GM12878 (cell line): Measurements from ENCODE around the gene RFFL. TPM values are rescaled to one million over a fixed set of nuclear protein-coding genes. Genes with fewer than 3 reads are reported as not detected.

Experiments used
- ATAC-seq: fragments of 200-7000 bp; cut with Tn5 transposase; 3 replicates; pipeline ENCODE4 v1.9.1; 2020; ENCODE audit warnings: mild to moderate bottlenecking, moderate library complexity
- BruUV-seq: library from RNA; stranded (reverse); fragments of 400-500 nt; replicated peaks from 2 replicates; lab custom pipeline; 2021; lab: Mats Ljungman, UMichigan
- CTCF ChIA-PET: fragments of 300-600 bp; sonication (Branson Sonifier 250); formaldehyde crosslinking; extraction: SDS; loops from one replicate; lab custom pipeline; 2021; ENCODE audit warnings: inconsistent platforms; lab: Yijun Ruan, JAX
- POLR2A ChIA-PET: fragments of 350-600 bp; formaldehyde crosslinking; extraction: SDS; loops from one replicate; lab custom pipeline; 2021; ENCODE audit warnings: inconsistent platforms; lab: Charles Lee
- RAD21 ChIA-PET: fragments of 300-600 bp; sonication (Branson Sonifier 250); formaldehyde crosslinking; loops from one replicate; lab custom pipeline; 2023; ENCODE audit warnings: antibody characterized with exemption; ENCODE audit not compliant: unreplicated experiment; lab: Charles Lee
- SMC1A ChIA-PET: fragments of 300-600 bp; sonication (Branson Sonifier 250); formaldehyde crosslinking; loops from one replicate; lab custom pipeline; 2023; ENCODE audit not compliant: unreplicated experiment, uncharacterized antibody; lab: Charles Lee
- DNase-seq: peaks from one replicate; pipeline ENCODE4 v3.0.0-alpha.2; 2011; ENCODE audit warnings: low read depth, low spot score
- FAIRE-seq: peaks from 3 replicates; lab custom pipeline; 2011; peaks lifted over from hg19 to GRCh38; lab: Jason Lieb, UNC
- H2AFZ ChIP-seq: 2 replicates; pipeline ENCODE4 v1.6.0; 2011; ENCODE audit warnings: low read depth, low read length, control low read depth; ENCODE audit not compliant: control insufficient read depth
- H3K27ac ChIP-seq: 2 replicates; pipeline ENCODE4 v1.5.1; 2011; ENCODE audit warnings: control low read depth; ENCODE audit not compliant: control insufficient read depth, insufficient read depth
- H3K27me3 ChIP-seq, 2 experiments: replicated peaks in 1 of 2; 2 replicates each; pipeline versions ENCODE4 v1.6.0 to v1.6.1; 2011; ENCODE audit warnings: low read length in 1 of 2; ENCODE audit not compliant: control insufficient read depth in 2 of 2, insufficient read depth in 2 of 2
- H3K36me3 ChIP-seq, 2 experiments: 2 replicates each; pipeline ENCODE4 v1.5.1; 2011; ENCODE audit warnings: low read length in 1 of 2; ENCODE audit not compliant: control insufficient read depth in 2 of 2, insufficient read depth in 2 of 2
- H3K4me1 ChIP-seq: 2 replicates; pipeline ENCODE4 v1.6.1; 2011; ENCODE audit warnings: mild to moderate bottlenecking, low read length, moderate library complexity, mixed read lengths; ENCODE audit not compliant: control insufficient read depth, insufficient read depth
- H3K4me2 ChIP-seq: 2 replicates; pipeline ENCODE4 v1.6.0; 2011; ENCODE audit warnings: control low read depth; ENCODE audit not compliant: control insufficient read depth, insufficient read depth
- H3K4me3 ChIP-seq: fragments of 200-600 bp; sonication (generic); 2 replicates; pipeline ENCODE4 v1.5.1; 2016
- H3K79me2 ChIP-seq: 2 replicates; pipeline ENCODE4 v1.6.0; 2011; ENCODE audit warnings: low read length; ENCODE audit not compliant: control insufficient read depth, insufficient read depth
- H3K9ac ChIP-seq: 2 replicates; pipeline ENCODE4 v1.8.0; 2011; ENCODE audit warnings: low read length, control low read depth, mixed read lengths; ENCODE audit not compliant: control insufficient read depth, insufficient read depth
- H3K9me3 ChIP-seq: replicated peaks from 3 replicates; pipeline ENCODE4 v1.5.1; 2011; ENCODE audit warnings: mild to moderate bottlenecking, low read length; ENCODE audit not compliant: control insufficient read depth, insufficient read depth
- H4K20me1 ChIP-seq: 2 replicates; pipeline ENCODE4 v1.6.0; 2011; ENCODE audit not compliant: control insufficient read depth, insufficient read depth
- BCL11A ChIP-seq: IDR thresholded peaks from 2 replicates; pipeline ENCODE4 v1.6.1; 2011; ENCODE audit warnings: low read depth, low read length
- CEBPB ChIP-seq, 2 experiments: fragments of 150-350 bp in 1 of 2; IDR thresholded peaks; 2 replicates each; pipeline ENCODE4 v1.6.1; 2012 to 2014; ENCODE audit warnings: low read depth in 2 of 2, low read length in 2 of 2, borderline replicate concordance in 1 of 2, inconsistent platforms in 1 of 2
- E2F8 ChIP-seq: fragments of 450-650 bp; IDR thresholded peaks from 2 replicates; pipeline ENCODE4 v1.6.1; 2018; ENCODE audit warnings: mild to moderate bottlenecking, low read depth, moderate library complexity; ENCODE audit not compliant: partially characterized antibody
- EP300 ChIP-seq, 2 experiments: fragments of 150-350 bp in 1 of 2; IDR thresholded peaks; 2 replicates each; pipeline ENCODE4 v1.6.1; 2011 to 2012; ENCODE audit warnings: low read depth in 2 of 2, low read length in 2 of 2, borderline replicate concordance in 1 of 2, improper control_type of control experiment in 1 of 2, inconsistent platforms in 1 of 2; ENCODE audit not compliant: control insufficient read depth in 1 of 2
- GABPA ChIP-seq: IDR thresholded peaks from 2 replicates; pipeline ENCODE4 v1.6.1; 2014; ENCODE audit warnings: antibody characterized with exemption, low read depth, mild to moderate bottlenecking, inconsistent platforms
- POU2F2 ChIP-seq: IDR thresholded peaks from 3 replicates; pipeline ENCODE4 v1.6.1; 2011; ENCODE audit warnings: low read depth, mild to moderate bottlenecking, low read length, borderline replicate concordance
- RELA ChIP-seq: fragments of 450-650 bp; IDR thresholded peaks from 2 replicates; pipeline ENCODE4 v1.8.0; 2014; ENCODE audit warnings: borderline replicate concordance; ENCODE audit not compliant: partially characterized antibody
- RUNX3 ChIP-seq: IDR thresholded peaks from 2 replicates; pipeline ENCODE4 v1.6.1; 2012; ENCODE audit warnings: low read length, inconsistent platforms
- SMARCA5 ChIP-seq: fragments of 450-650 bp; IDR thresholded peaks from 2 replicates; pipeline ENCODE4 v1.6.1; 2017; ENCODE audit warnings: mild to moderate bottlenecking
- SRF ChIP-seq, 2 experiments: IDR thresholded peaks; 2 replicates each; pipeline ENCODE4 v1.6.1; 2011; ENCODE audit warnings: low read depth in 2 of 2, low read length in 2 of 2, mild to moderate bottlenecking in 1 of 2, moderate library complexity in 1 of 2
- TARDBP ChIP-seq: IDR thresholded peaks from 2 replicates; pipeline ENCODE4 v1.6.1; 2016; ENCODE audit warnings: borderline replicate concordance
- TCF3 ChIP-seq: IDR thresholded peaks from 2 replicates; pipeline ENCODE4 v1.6.1; 2012; ENCODE audit warnings: low read depth, mild to moderate bottlenecking, low read length, borderline replicate concordance; ENCODE audit not compliant: insufficient read depth
- ZBED1 ChIP-seq: IDR thresholded peaks from 2 replicates; pipeline ENCODE4 v1.6.1; 2016; ENCODE audit warnings: borderline replicate concordance
- ZSCAN29 ChIP-seq: fragments of 450-650 bp; IDR thresholded peaks from 2 replicates; pipeline ENCODE4 v1.6.1; 2017; ENCODE audit warnings: mild to moderate bottlenecking, moderate library complexity
- WGBS: methylation state at CpG from one replicate; pipeline ENCODE4 v1.1.6; 2016; ENCODE audit warnings: low lambda C conversion rate; ENCODE audit not compliant: insufficient replicate concordance, insufficient coverage; ENCODE audit errors: missing lambda C conversion rate; 5-methylcytosine and 5-hydroxymethylcytosine counted together
- in situ Hi-C: fragments of 300-500 bp; cut with MboI; formaldehyde crosslinking; loops from 9 replicates; pipeline ENCODE4 v1.14.3; 2018; ENCODE audit warnings: mixed read lengths
- intact Hi-C: fragments of 100-400 bp; cut with micrococcal nuclease; formaldehyde crosslinking; loops from one replicate; pipeline ENCODE4 v1.14.2; 2022; ENCODE audit not compliant: unreplicated experiment
- polyA plus RNA-seq, 11 experiments: library from polyadenylated mRNA; depleted of rRNA in 4 of 11; unstranded in 6 of 11; stranded (reverse) in 5 of 11; fragments of >200 nt; fragmentation: Nextera tagmentation in 4 of 11; fragmentation: Illumina TruSeq in 1 of 11; extraction: Ambion mirVana in 4 of 11; extraction: Trizol in 1 of 11; gene quantifications; 1 replicate in 1 of 11; 2 replicates in 10 of 11; pipeline versions ENCODE4 v1.2.1 to v1.2.3, GENCODE V29; 2011 to 2016; ENCODE audit warnings: inconsistent platforms in 2 of 11, missing spikeins in 2 of 11, low read depth in 1 of 11
- total RNA-seq, 4 experiments: library from RNA; depleted of rRNA in 3 of 4; stranded (reverse); fragments of >200 nt in 3 of 4; fragmentation: Illumina TruSeq in 1 of 4; extraction: Trizol in 1 of 4; gene quantifications; 2 replicates each; pipeline versions ENCODE4 v1.2.1 to v1.2.3, GENCODE V29; 2013 to 2021

The RFFL gene
- total and polyA plus RNA-seq, 10 of the 15 experiments (the other 5 are each of a cell fraction or from before 2014, with no cell fraction given) = 4.7 to 56.1 (median 26.9) TPM

- Histone ChIP-seq H3K4me1 (peaks cover 1% of the 10 kb centered on the region), H3K9ac (no peak overlapping the region), H3K4me3 (no peak overlapping the region), H3K4me2 (no peak overlapping the region), H2AFZ (no peak overlapping the region), H4K20me1 (no peaks in the 10 kb centered on the region), H3K27me3 (no peaks in the 10 kb centered on the region), H3K27ac (no peak overlapping the region), H3K79me2 (no peaks in the 10 kb centered on the region), H3K9me3 (no peaks in the 10 kb centered on the region), H3K36me3 (no peaks in the 10 kb centered on the region)
- ChIA-PET CTCF (interaction anchor here (0.8 to 2.2 kb wide), 5 partner anchors 8 to 145 kb away, joined by 3 to 14 read pairs (median 4); partner anchors contain the start of gene RAD51D), POLR2A (interaction anchor here (0.5 to 1.8 kb wide), 3 partner anchors 9 to 789 kb away, joined by 3 to 5 read pairs (median 3); no protein-coding TSS in a partner anchor), RAD21 (no interaction called here), SMC1A (interaction anchor here (0.7 to 1.1 kb wide), 4 partner anchors 10 to 144 kb away, joined by 3 to 4 read pairs (median 4); no protein-coding TSS in a partner anchor)
- in situ Hi-C loops (no loop called here), intact Hi-C loops (no loop called here)
- no peak for DNase-seq
- no TSS peak for BruUV-seq
- no peak for ATAC-seq
- WGBS = 2% methylated on average over 2 of the region's 2 CpGs
- no peak for FAIRE-seq
- TF ChIP-seq CEBPB (IDR thresholded peaks at IDR 0.05; ENCODE audit: borderline replicate concordance in 1 of 2, low read depth in 2 of 2, low read length in 2 of 2) = no peak
- no peak for TF ChIP-seq ZBED1
- no peak for TF ChIP-seq SMARCA5
- no peak for TF ChIP-seq RUNX3
- TF ChIP-seq RELA = no peak
- TF ChIP-seq SRF (IDR thresholded peaks at IDR 0.05; ENCODE audit: low read depth in 2 of 2, low read length in 2 of 2) = no peak
- TF ChIP-seq E2F8 = no peak
- no peak for TF ChIP-seq ZSCAN29
- no peak for TF ChIP-seq GABPA
- TF ChIP-seq EP300 (IDR thresholded peaks at IDR 0.05; ENCODE audit: borderline replicate concordance in 1 of 2, control insufficient read depth in 1 of 2, low read depth in 2 of 2, low read length in 2 of 2) = no peak
- no peak for TF ChIP-seq TCF3
- TF ChIP-seq POU2F2 = no peak
- no peak for TF ChIP-seq TARDBP
- TF ChIP-seq BCL11A = no peak
Observed at GRCh38 chr17:34974179-34974578, 89.3 kb downstream of the RFFL start.
